GM20431 (cell line): ENCODE data around the gene SLC39A11.

Source experiments
- in situ Hi-C: fragments of 300-500 bp; cut with MseI, MboI; formaldehyde crosslinking; loops from one replicate; pipeline ENCODE4 v1.15.0; 2020; ENCODE audit warnings: low sequenced_read_pairs; ENCODE audit not compliant: unreplicated experiment

Gene SLC39A11

GRCh38 chr17:72635034-72635635, 457.4 kb downstream of the SLC39A11 start:
- in situ Hi-C loops = no loop called here

- in situ Hi-C loops = no loop called here
Observed at GRCh38 chr17:72634621-72635020, 457.9 kb downstream of the SLC39A11 start.

- in situ Hi-C loops = no loop called here
Observed at GRCh38 chr17:72631949-72632684, 460.4 kb downstream of the SLC39A11 start.

GRCh38 chr17:72631568-72631948, 460.9 kb downstream of the SLC39A11 start:
- in situ Hi-C loops = no loop called here

GRCh38 chr17:72624652-72625051, 467.8 kb downstream of the SLC39A11 start:
- in situ Hi-C loops = no loop called here

- in situ Hi-C loops = no loop called here
Observed at GRCh38 chr17:72624226-72624625, 468.3 kb downstream of the SLC39A11 start.

GRCh38 chr17:72622661-72623433, 469.6 kb downstream of the SLC39A11 start:
- in situ Hi-C loops = no loop called here

GRCh38 chr17:72619976-72620650, 472.4 kb downstream of the SLC39A11 start:
- in situ Hi-C loops = no loop called here

- in situ Hi-C loops = no loop called here
Observed at GRCh38 chr17:72618001-72618509, 474.4 kb downstream of the SLC39A11 start.

GRCh38 chr17:72617557-72617956, 474.9 kb downstream of the SLC39A11 start:
- in situ Hi-C loops = no loop called here

- in situ Hi-C loops = no loop called here
Observed at GRCh38 chr17:72616447-72616846, 476.0 kb downstream of the SLC39A11 start.

- in situ Hi-C loops = no loop called here
Observed at GRCh38 chr17:72615627-72615991, 476.9 kb downstream of the SLC39A11 start.

- in situ Hi-C loops = no loop called here
Observed at GRCh38 chr17:72614871-72615626, 477.4 kb downstream of the SLC39A11 start.

- in situ Hi-C loops = no loop called here
Observed at GRCh38 chr17:72614476-72614870, 478.0 kb downstream of the SLC39A11 start.

- in situ Hi-C loops = no loop called here
Observed at GRCh38 chr17:72613806-72614292, 478.6 kb downstream of the SLC39A11 start.

GRCh38 chr17:72613396-72613795, 479.1 kb downstream of the SLC39A11 start:
- in situ Hi-C loops = no loop called here

GRCh38 chr17:72611172-72611571, 481.3 kb downstream of the SLC39A11 start:
- in situ Hi-C loops = no loop called here

GRCh38 chr17:72609501-72609900, 483.0 kb downstream of the SLC39A11 start:
- in situ Hi-C loops = no loop called here

GRCh38 chr17:72608436-72608835, 484.1 kb downstream of the SLC39A11 start:
- in situ Hi-C loops = no loop called here

GRCh38 chr17:72606656-72607055, 485.8 kb downstream of the SLC39A11 start:
- in situ Hi-C loops = no loop called here
